ENCODE results near the gene SERPINA6. TPM values are rescaled to one million over a fixed set of nuclear protein-coding genes. Genes with fewer than 3 reads are reported as not detected.

Gene SERPINA6
- polyA plus RNA-seq, 3 donors = not detected

DNA sequence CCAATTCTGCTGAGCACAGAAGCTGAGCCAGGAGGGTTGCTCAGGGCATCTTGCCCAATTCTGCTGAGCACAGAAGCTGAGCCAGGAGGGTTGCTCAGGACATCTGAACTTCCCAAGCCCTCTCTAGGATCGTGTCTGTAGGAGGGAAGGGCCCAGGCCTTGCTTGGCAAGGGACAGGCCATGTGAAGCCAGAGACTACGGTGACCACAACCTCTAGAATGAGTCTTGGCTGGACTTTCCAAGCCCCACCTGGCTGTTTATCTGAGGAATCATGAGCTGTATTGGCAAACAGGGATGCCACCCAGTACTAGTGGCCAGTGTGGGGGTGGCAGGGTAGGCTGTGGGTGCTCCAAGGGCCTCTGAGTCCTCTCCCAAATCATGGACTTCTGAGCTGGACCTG lies 7.7 kb upstream of the SERPINA6 start:
- intact Hi-C loops (cut with micrococcal nuclease) = no loop called here
- no peaks in the 10 kb centered on the region for H3K4me1 ChIP-seq (ENCODE audit: control insufficient read depth in 1 of 2, insufficient read depth in 2 of 2, low read length in 2 of 2)
- TF ChIP-seq, protein P1, sequence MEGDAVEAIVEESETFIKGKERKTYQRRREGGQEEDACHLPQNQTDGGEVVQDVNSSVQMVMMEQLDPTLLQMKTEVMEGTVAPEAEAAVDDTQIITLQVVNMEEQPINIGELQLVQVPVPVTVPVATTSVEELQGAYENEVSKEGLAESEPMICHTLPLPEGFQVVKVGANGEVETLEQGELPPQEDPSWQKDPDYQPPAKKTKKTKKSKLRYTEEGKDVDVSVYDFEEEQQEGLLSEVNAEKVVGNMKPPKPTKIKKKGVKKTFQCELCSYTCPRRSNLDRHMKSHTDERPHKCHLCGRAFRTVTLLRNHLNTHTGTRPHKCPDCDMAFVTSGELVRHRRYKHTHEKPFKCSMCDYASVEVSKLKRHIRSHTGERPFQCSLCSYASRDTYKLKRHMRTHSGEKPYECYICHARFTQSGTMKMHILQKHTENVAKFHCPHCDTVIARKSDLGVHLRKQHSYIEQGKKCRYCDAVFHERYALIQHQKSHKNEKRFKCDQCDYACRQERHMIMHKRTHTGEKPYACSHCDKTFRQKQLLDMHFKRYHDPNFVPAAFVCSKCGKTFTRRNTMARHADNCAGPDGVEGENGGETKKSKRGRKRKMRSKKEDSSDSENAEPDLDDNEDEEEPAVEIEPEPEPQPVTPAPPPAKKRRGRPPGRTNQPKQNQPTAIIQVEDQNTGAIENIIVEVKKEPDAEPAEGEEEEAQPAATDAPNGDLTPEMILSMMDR (IDR thresholded peaks at IDR 0.05) = no peak
- no peak for DNase-seq
- Mint-ChIP-seq H3K4me1 (no peaks in the 10 kb centered on the region), H3K4me3 (no peak overlapping the region), H3K9me3 (peaks cover 0 to 4% (median 0%) of the 10 kb centered on the region in 7 donors), H3K27ac (no peak overlapping the region), H3K36me3 (no peaks in the 10 kb centered on the region), H3K27me3 (ENCODE audit: low read depth in 3 of 3) (peaks cover 11 to 35% (median 17%) of the 10 kb centered on the region in 3 donors)
- H3K4me3 ChIP-seq (replicated peaks in 1 of 3; ENCODE audit: low read depth in 2 of 3, low read length in 3 of 3) = no peak overlapping the region
- H4K20me1 ChIP-seq (ENCODE audit: insufficient read depth, low read length) = no peaks in the 10 kb centered on the region
- no peak overlapping the region for H2AFZ ChIP-seq (ENCODE audit: insufficient read depth, low read depth, low read length, poor library complexity, severe bottlenecking)
- H3K27me3 ChIP-seq (ENCODE audit: control insufficient read depth in 2 of 2, insufficient read depth in 2 of 2, low read length in 2 of 2) = peaks cover 3 to 5% of the 10 kb centered on the region in 2 donors
- WGBS (ENCODE audit: insufficient coverage) = 78% methylated on average over 2 of the region's 2 CpGs
- H3K4me2 ChIP-seq (replicated peaks; ENCODE audit: extremely low read depth, low read length, poor library complexity, severe bottlenecking) = no peak overlapping the region
- H3K36me3 ChIP-seq (replicated peaks in 1 of 2; ENCODE audit: control insufficient read depth in 1 of 2, insufficient read depth in 2 of 2, low read length in 2 of 2) = no peaks in the 10 kb centered on the region
- H3K27ac ChIP-seq (ENCODE audit: low read depth in 1 of 2, low read length in 2 of 2) = no peak overlapping the region
- H3K9ac ChIP-seq (ENCODE audit: insufficient read depth, low read length, poor library complexity, severe bottlenecking) = no peak overlapping the region
- no peaks in the 10 kb centered on the region for H3K79me2 ChIP-seq (ENCODE audit: insufficient read depth, low read length)
- no peaks in the 10 kb centered on the region for H3K9me3 ChIP-seq (replicated peaks in 1 of 2; ENCODE audit: control insufficient read depth in 1 of 2, insufficient read depth in 1 of 2, low read length in 2 of 2)

DNA sequence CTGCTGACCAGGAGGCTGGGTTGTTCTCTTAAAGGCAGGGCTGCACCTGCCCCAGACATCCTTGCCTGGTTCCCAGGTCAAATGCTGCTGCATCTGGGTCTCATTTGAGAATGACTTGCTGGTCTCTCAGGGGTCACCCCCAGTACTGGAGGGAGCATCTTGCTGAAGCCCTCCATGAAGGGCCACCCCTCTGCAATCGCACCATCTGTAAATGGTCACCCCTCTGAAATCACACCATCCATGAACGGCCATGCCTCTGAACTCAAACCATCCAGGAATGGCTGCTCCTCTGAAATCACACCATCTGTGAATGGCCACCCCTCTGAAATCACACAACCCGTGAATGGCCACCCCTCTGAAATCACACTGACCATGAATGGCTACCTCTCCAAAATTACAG lies 7.3 kb upstream of the SERPINA6 start:
- Histone ChIP-seq H2AFZ (ENCODE audit: insufficient read depth, low read depth, low read length, poor library complexity, severe bottlenecking) (no peak overlapping the region), H3K4me2 (replicated peaks; ENCODE audit: extremely low read depth, low read length, poor library complexity, severe bottlenecking) (no peak overlapping the region), H3K9me3 (replicated peaks in 1 of 2; ENCODE audit: control insufficient read depth in 1 of 2, insufficient read depth in 1 of 2, low read length in 2 of 2) (no peaks in the 10 kb centered on the region), H3K27ac (ENCODE audit: low read depth in 1 of 2, low read length in 2 of 2) (no peak overlapping the region), H3K4me3 (replicated peaks in 1 of 3; ENCODE audit: low read depth in 2 of 3, low read length in 3 of 3) (no peak overlapping the region), H4K20me1 (ENCODE audit: insufficient read depth, low read length) (no peaks in the 10 kb centered on the region), H3K4me1 (ENCODE audit: control insufficient read depth in 1 of 2, insufficient read depth in 2 of 2, low read length in 2 of 2) (no peaks in the 10 kb centered on the region), H3K36me3 (replicated peaks in 1 of 2; ENCODE audit: control insufficient read depth in 1 of 2, insufficient read depth in 2 of 2, low read length in 2 of 2) (no peaks in the 10 kb centered on the region), H3K9ac (ENCODE audit: insufficient read depth, low read length, poor library complexity, severe bottlenecking) (no peak overlapping the region), H3K27me3 (ENCODE audit: control insufficient read depth in 2 of 2, insufficient read depth in 2 of 2, low read length in 2 of 2) (peaks cover 0 to 5% of the 10 kb centered on the region in 2 donors), H3K79me2 (ENCODE audit: insufficient read depth, low read length) (no peaks in the 10 kb centered on the region)
- 88% methylated on average over 3 of the region's 3 CpGs for WGBS (ENCODE audit: insufficient coverage)
- intact Hi-C loops (cut with micrococcal nuclease) = no loop called here
- TF ChIP-seq, protein P1 (IDR thresholded peaks at IDR 0.05) = no peak
- Mint-ChIP-seq H3K4me3 (no peak overlapping the region), H3K27ac (peak overlapping the region in 1 of 7 donors; percentile 57), H3K36me3 (no peaks in the 10 kb centered on the region), H3K4me1 (no peaks in the 10 kb centered on the region), H3K27me3 (ENCODE audit: low read depth in 3 of 3) (peaks cover 11 to 38% (median 18%) of the 10 kb centered on the region in 3 donors), H3K9me3 (peaks cover 0 to 5% (median 0%) of the 10 kb centered on the region in 7 donors)
- DNase-seq = no peak

Measured in CD14-positive monocyte (primary cell).